A673 (cell line): ENCODE data around the gene FAM8A1.

Source experiments
- EZH2 ChIP-seq: fragments of 200-600 bp; sonication (generic); IDR thresholded peaks from 2 replicates; pipeline ENCODE4 v1.6.1; 2017; ENCODE audit warnings: borderline replicate concordance, low read depth, mild to moderate bottlenecking, mixed read lengths, antibody characterized with exemption, low read length; ENCODE audit not compliant: poor library complexity, severe bottlenecking
- TF ChIP-seq, protein P1 (sequence below): fragments of 300-800, 200-600 bp; sonication (generic); conservative IDR thresholded peaks from 2 replicates; pipeline ENCODE4 v1.5.1; 2017; ENCODE audit warnings: low read depth, mild to moderate bottlenecking, antibody characterized with exemption, low read length, moderate library complexity, mixed read lengths

DNA sequence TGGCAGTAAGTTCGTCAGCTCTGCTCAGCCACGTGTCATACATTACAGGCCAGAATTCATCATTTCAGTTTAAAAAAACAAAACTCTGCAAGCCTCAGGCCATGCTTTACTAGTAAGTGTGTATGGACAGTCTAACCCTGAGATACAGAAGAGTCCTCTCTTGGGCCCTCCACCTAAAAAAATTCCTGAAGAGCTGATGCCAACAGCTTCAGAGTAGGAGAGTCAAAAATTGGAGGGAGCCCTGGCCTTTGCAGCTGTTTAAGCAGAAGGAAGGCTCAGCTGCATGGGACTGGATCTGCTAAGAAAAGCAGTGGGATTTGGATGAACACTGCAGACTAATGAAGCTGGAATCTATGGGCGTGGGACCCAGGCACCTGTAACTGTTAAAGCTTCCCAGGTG is 47.2 kb upstream of the FAM8A1 start:
- TF ChIP-seq EZH2 = no peak
- TF ChIP-seq, protein P1, sequence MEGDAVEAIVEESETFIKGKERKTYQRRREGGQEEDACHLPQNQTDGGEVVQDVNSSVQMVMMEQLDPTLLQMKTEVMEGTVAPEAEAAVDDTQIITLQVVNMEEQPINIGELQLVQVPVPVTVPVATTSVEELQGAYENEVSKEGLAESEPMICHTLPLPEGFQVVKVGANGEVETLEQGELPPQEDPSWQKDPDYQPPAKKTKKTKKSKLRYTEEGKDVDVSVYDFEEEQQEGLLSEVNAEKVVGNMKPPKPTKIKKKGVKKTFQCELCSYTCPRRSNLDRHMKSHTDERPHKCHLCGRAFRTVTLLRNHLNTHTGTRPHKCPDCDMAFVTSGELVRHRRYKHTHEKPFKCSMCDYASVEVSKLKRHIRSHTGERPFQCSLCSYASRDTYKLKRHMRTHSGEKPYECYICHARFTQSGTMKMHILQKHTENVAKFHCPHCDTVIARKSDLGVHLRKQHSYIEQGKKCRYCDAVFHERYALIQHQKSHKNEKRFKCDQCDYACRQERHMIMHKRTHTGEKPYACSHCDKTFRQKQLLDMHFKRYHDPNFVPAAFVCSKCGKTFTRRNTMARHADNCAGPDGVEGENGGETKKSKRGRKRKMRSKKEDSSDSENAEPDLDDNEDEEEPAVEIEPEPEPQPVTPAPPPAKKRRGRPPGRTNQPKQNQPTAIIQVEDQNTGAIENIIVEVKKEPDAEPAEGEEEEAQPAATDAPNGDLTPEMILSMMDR = no peak
